IMR-90 (cell line): ENCODE data around the gene RASGEF1C. TPM values are rescaled to one million over a fixed set of nuclear protein-coding genes. Genes with fewer than 3 reads are reported as not detected.

Experiments used
- ATAC-seq: fragments of 200-7000 bp; cut with Tn5 transposase; 2 replicates; pipeline ENCODE4 v1.9.1; 2020; ENCODE audit warnings: low read depth, mild to moderate bottlenecking, moderate library complexity
- BruUV-seq: library from RNA; stranded (reverse); fragments of 400-500 nt; replicated peaks from 2 replicates; lab custom pipeline; 2021; lab: Mats Ljungman, UMichigan
- CTCF ChIA-PET: fragments of 300-600 bp; formaldehyde crosslinking; extraction: SDS; loops from one replicate; lab custom pipeline; 2021; ENCODE audit warnings: antibody characterized with exemption; lab: Yijun Ruan, JAX
- POLR2A ChIA-PET: fragments of 300-600 bp; sonication (Branson Sonifier 250); formaldehyde crosslinking; loops from one replicate; lab custom pipeline; 2022; ENCODE audit warnings: antibody characterized with exemption; ENCODE audit not compliant: unreplicated experiment; lab: Charles Lee
- DNase-seq: peaks from one replicate; pipeline ENCODE4 v3.0.0; 2013
- H2AFZ ChIP-seq: replicated peaks from 2 replicates; pipeline ENCODE3; 2013; ENCODE audit warnings: low read length, mild to moderate bottlenecking; ENCODE audit not compliant: poor library complexity
- H2AK5ac ChIP-seq: 2 replicates; pipeline ENCODE4 v1.6.1; 2013; ENCODE audit warnings: low read depth, low read length, inconsistent platforms
- H2AK9ac ChIP-seq: replicated peaks from 2 replicates; pipeline ENCODE3; 2013; ENCODE audit warnings: mild to moderate bottlenecking, low read depth, low read length, moderate library complexity; ENCODE audit not compliant: poor library complexity
- H2BK120ac ChIP-seq: 2 replicates; pipeline ENCODE4 v1.6.1; 2013; ENCODE audit warnings: low read depth, low read length, inconsistent platforms
- H2BK15ac ChIP-seq: 3 replicates; pipeline ENCODE4 v1.6.1; 2013; ENCODE audit warnings: low read depth, low read length, inconsistent platforms
- H2BK20ac ChIP-seq: 2 replicates; pipeline ENCODE4 v1.6.1; 2013; ENCODE audit warnings: low read depth, mild to moderate bottlenecking, inconsistent platforms, low read length, moderate library complexity
- H2BK5ac ChIP-seq: 2 replicates; pipeline ENCODE4 v1.6.1; 2013; ENCODE audit warnings: mild to moderate bottlenecking, low read depth, low read length, inconsistent platforms; ENCODE audit not compliant: poor library complexity, severe bottlenecking
- H3K14ac ChIP-seq: replicated peaks from 2 replicates; pipeline ENCODE4 v1.6.1; 2013; ENCODE audit warnings: low read depth, low read length, inconsistent platforms
- H3K18ac ChIP-seq: 2 replicates; pipeline ENCODE4 v1.6.1; 2013; ENCODE audit warnings: low read depth, low read length, control low read depth
- H3K23ac ChIP-seq: 2 replicates; pipeline ENCODE4 v1.6.1; 2013; ENCODE audit warnings: low read depth, low read length, inconsistent platforms
- H3K27ac ChIP-seq: 2 replicates; pipeline ENCODE4 v1.5.1; 2013; ENCODE audit warnings: mild to moderate bottlenecking, control low read depth, low read length; ENCODE audit not compliant: insufficient read depth
- H3K27me3 ChIP-seq: 2 replicates; pipeline ENCODE4 v1.6.1; 2013; ENCODE audit warnings: low read length; ENCODE audit not compliant: control insufficient read depth, insufficient read depth
- H3K36me3 ChIP-seq: 2 replicates; pipeline ENCODE4 v1.6.1; 2013; ENCODE audit warnings: low read length, mixed read lengths; ENCODE audit not compliant: control insufficient read depth, insufficient read depth
- H3K4ac ChIP-seq: 2 replicates; pipeline ENCODE4 v1.6.1; 2013; ENCODE audit warnings: low read depth, low read length, inconsistent platforms
- H3K4me1 ChIP-seq: 2 replicates; pipeline ENCODE4 v1.6.1; 2013; ENCODE audit warnings: low read length, mixed read lengths; ENCODE audit not compliant: control insufficient read depth, insufficient read depth
- H3K4me2 ChIP-seq: 2 replicates; pipeline ENCODE4 v1.6.1; 2013; ENCODE audit warnings: low read depth, mild to moderate bottlenecking, control low read depth, low read length, moderate library complexity
- H3K4me3 ChIP-seq: 2 replicates; pipeline ENCODE4 v1.5.1; 2013; ENCODE audit warnings: low read depth, mild to moderate bottlenecking, control low read depth, low read length, moderate library complexity; ENCODE audit not compliant: insufficient read depth
- H3K56ac ChIP-seq: 2 replicates; pipeline ENCODE4 v1.6.1; 2013; ENCODE audit warnings: low read length, inconsistent platforms; ENCODE audit not compliant: insufficient read depth; ENCODE audit errors: extremely low read depth
- H3K79me1 ChIP-seq, 2 experiments: 2 replicates each; pipeline ENCODE4 v1.6.1; 2013; ENCODE audit warnings: low read length in 2 of 2, inconsistent platforms in 1 of 2, low read depth in 1 of 2
- H3K9ac ChIP-seq: 2 replicates; pipeline ENCODE4 v1.6.1; 2013; ENCODE audit warnings: low read depth, low read length, control low read depth
- H3K9me1 ChIP-seq: 2 replicates; pipeline ENCODE4 v1.6.1; 2013; ENCODE audit warnings: low read length, inconsistent platforms; ENCODE audit not compliant: insufficient read depth
- H3K9me3 ChIP-seq: 2 replicates; pipeline ENCODE4 v1.6.1; 2013; ENCODE audit warnings: low read length; ENCODE audit not compliant: control insufficient read depth, insufficient read depth
- H4K20me1 ChIP-seq: 2 replicates; pipeline ENCODE4 v1.6.1; 2013; ENCODE audit warnings: low read length, inconsistent platforms; ENCODE audit not compliant: insufficient read depth
- H4K5ac ChIP-seq: 2 replicates; pipeline ENCODE4 v1.6.1; 2013; ENCODE audit warnings: mild to moderate bottlenecking, low read depth, low read length, control low read depth
- H4K8ac ChIP-seq, 2 experiments: 2 replicates each; pipeline ENCODE4 v1.6.1; 2013; ENCODE audit warnings: low read depth in 2 of 2, low read length in 2 of 2, control low read depth in 1 of 2, inconsistent platforms in 1 of 2
- H4K91ac ChIP-seq: 2 replicates; pipeline ENCODE4 v1.6.1; 2013; ENCODE audit warnings: low read depth, low read length, inconsistent platforms; ENCODE audit not compliant: insufficient read depth
- BHLHE40 ChIP-seq: fragments of 150-350 bp; IDR thresholded peaks from 2 replicates; pipeline ENCODE4 v1.6.1; 2016; ENCODE audit warnings: mild to moderate bottlenecking, low read depth, low read length
- CEBPB ChIP-seq: IDR thresholded peaks from 2 replicates; pipeline ENCODE4 v1.6.1; 2012; ENCODE audit warnings: low read depth, low read length, improper control_type of control experiment
- CHD1 ChIP-seq: IDR thresholded peaks from 2 replicates; pipeline ENCODE4 v1.6.1; 2012; ENCODE audit warnings: low read depth, low read length, improper control_type of control experiment
- CTCF ChIP-seq: conservative IDR thresholded peaks from 2 replicates; pipeline ENCODE4 v1.5.1; 2012; ENCODE audit warnings: mild to moderate bottlenecking, low read depth, low read length, improper control_type of control experiment
- ELK1 ChIP-seq: fragments of 150-350 bp; IDR thresholded peaks from 2 replicates; pipeline ENCODE4 v1.6.1; 2016; ENCODE audit warnings: low read depth, mild to moderate bottlenecking, low read length, moderate library complexity, borderline replicate concordance
- FOS ChIP-seq: fragments of 150-350 bp; IDR thresholded peaks from 2 replicates; pipeline ENCODE4 v1.6.1; 2016; ENCODE audit warnings: low read depth, low read length
- MAFK ChIP-seq: IDR thresholded peaks from 2 replicates; pipeline ENCODE4 v1.6.1; 2012; ENCODE audit warnings: low read depth, low read length, improper control_type of control experiment
- MAZ ChIP-seq: IDR thresholded peaks from 2 replicates; pipeline ENCODE4 v1.6.1; 2012; ENCODE audit warnings: low read depth, mild to moderate bottlenecking, low read length, improper control_type of control experiment, moderate library complexity, borderline replicate concordance
- MXI1 ChIP-seq: IDR thresholded peaks from 2 replicates; pipeline ENCODE4 v1.6.1; 2012; ENCODE audit warnings: low read depth, mild to moderate bottlenecking, low read length, moderate library complexity, borderline replicate concordance
- POLR2A ChIP-seq: IDR thresholded peaks from 2 replicates; pipeline ENCODE4 v1.6.1; 2012; ENCODE audit warnings: mild to moderate bottlenecking, low read depth, low read length
- RAD21 ChIP-seq: IDR thresholded peaks from 2 replicates; pipeline ENCODE4 v1.6.1; 2012; ENCODE audit warnings: low read length, improper control_type of control experiment
- RCOR1 ChIP-seq: IDR thresholded peaks from 2 replicates; pipeline ENCODE4 v1.6.1; 2012; ENCODE audit warnings: mild to moderate bottlenecking, low read length, improper control_type of control experiment; ENCODE audit not compliant: insufficient replicate concordance
- RFX5 ChIP-seq: IDR thresholded peaks from 2 replicates; pipeline ENCODE4 v1.8.0; 2012; ENCODE audit warnings: low read depth, mild to moderate bottlenecking, low read length, moderate library complexity
- SMC3 ChIP-seq: fragments of 150-350 bp; IDR thresholded peaks from 2 replicates; pipeline ENCODE4 v1.6.1; 2016; ENCODE audit warnings: low read depth, mild to moderate bottlenecking, antibody characterized with exemption, low read length, moderate library complexity
- WGBS, 2 experiments: methylation state at CpG; one replicate each; pipeline versions ENCODE4 v1.1.5 to v1.1.7; 2013; ENCODE audit warnings: missing lambda C conversion rate in 2 of 2; ENCODE audit not compliant: insufficient read length in 1 of 2; ENCODE audit errors: extremely low coverage in 2 of 2; 5-methylcytosine and 5-hydroxymethylcytosine counted together
- dilution Hi-C: fragments of 300-500 bp; cut with HindIII; formaldehyde crosslinking; loops from one replicate; pipeline ENCODE4 v1.14.3; 2018; ENCODE audit warnings: low sequenced_read_pairs; ENCODE audit not compliant: unreplicated experiment
- in situ Hi-C: fragments of 300-500 bp; cut with MboI; formaldehyde crosslinking; loops from 3 replicates; pipeline ENCODE4 v1.14.3; 2019; ENCODE audit warnings: low sequenced_read_pairs, inconsistent platforms, mixed read lengths
- intact Hi-C: fragments of 100-400 bp; cut with micrococcal nuclease; formaldehyde crosslinking; loops from 2 replicates; pipeline ENCODE4 v1.10.0; 2022
- polyA plus RNA-seq, 3 experiments: library from polyadenylated mRNA; depleted of rRNA; stranded (reverse); fragments of >200 nt; gene quantifications; 2 replicates each; pipeline ENCODE4 v1.2.3, GENCODE V29; 2012; ENCODE audit warnings: low replicate concordance in 1 of 3
- total RNA-seq: library from RNA; depleted of rRNA; stranded (reverse); fragments of >200 nt; gene quantifications from 2 replicates; pipeline ENCODE4 v1.2.3, GENCODE V29; 2012
- TF ChIP-seq, protein P1 (sequence below): fragments of 150-350 bp; IDR thresholded peaks from 2 replicates; pipeline ENCODE4 v1.6.1; 2017; ENCODE audit warnings: mild to moderate bottlenecking, antibody characterized with exemption, low read length, low read depth

RASGEF1C gene
- total and polyA plus RNA-seq, 2 of the 4 experiments (the other 2 are of a cell fraction) = not detected

DNA sequence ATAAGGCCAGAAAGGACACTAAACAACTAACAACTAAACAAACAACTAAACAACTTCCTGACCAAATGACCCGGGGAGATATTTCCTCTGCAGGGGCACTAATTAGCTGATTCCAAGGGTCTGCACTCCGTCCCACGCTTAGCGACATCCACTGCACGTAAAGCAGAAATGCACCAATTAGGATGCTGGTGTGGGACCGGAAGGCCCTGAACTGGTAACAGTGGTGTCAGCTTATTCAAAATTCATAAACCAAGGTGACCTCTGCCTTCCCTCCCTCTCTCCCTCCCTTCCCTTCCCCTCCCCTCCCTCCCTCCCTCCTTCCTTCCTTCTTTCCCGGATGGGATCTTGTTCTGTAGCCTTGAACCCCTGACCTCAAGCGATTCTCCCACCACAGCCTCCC, 9.6 kb downstream of the RASGEF1C start:
- 41% methylated on average over 2 of the region's 8 CpGs; no CpG with 5 or more reads in 1 of the 2 experiments for WGBS, 2 experiments
- dilution Hi-C loops (no loop called here), intact Hi-C loops (no loop called here), in situ Hi-C loops (no loop called here)
- Histone ChIP-seq H4K91ac (no peak overlapping the region), H3K18ac (no peak overlapping the region), H2AK5ac (no peak overlapping the region), H4K20me1 (no peaks in the 10 kb centered on the region), H3K4ac (no peak overlapping the region), H3K4me1 (no peaks in the 10 kb centered on the region), H3K14ac (no peak overlapping the region), H2BK15ac (no peak overlapping the region), H3K4me3 (no peak overlapping the region), H3K23ac (no peak overlapping the region), H2BK20ac (no peak overlapping the region), H3K56ac (no peak overlapping the region), H3K9me3 (no peaks in the 10 kb centered on the region), H4K5ac (no peak overlapping the region), H2AK9ac (no peak overlapping the region), H3K4me2 (no peak overlapping the region), H2BK120ac (no peak overlapping the region), H2AFZ (no peak overlapping the region), H3K79me1 (no peaks in the 10 kb centered on the region), H3K27me3 (0 out of 2 replicates have a peak, but pooled peaks cover 4% of the 10 kb centered on the region), H3K9ac (no peak overlapping the region), H4K8ac (no peak overlapping the region), H2BK5ac (no peak overlapping the region), H3K9me1 (no peaks in the 10 kb centered on the region), H3K27ac (no peak overlapping the region), H3K36me3 (no peaks in the 10 kb centered on the region)
- ChIA-PET POLR2A (no interaction called here), CTCF (no interaction called here)
- DNase-seq (no peak), ATAC-seq (no peak)
- TF ChIP-seq, protein P1, sequence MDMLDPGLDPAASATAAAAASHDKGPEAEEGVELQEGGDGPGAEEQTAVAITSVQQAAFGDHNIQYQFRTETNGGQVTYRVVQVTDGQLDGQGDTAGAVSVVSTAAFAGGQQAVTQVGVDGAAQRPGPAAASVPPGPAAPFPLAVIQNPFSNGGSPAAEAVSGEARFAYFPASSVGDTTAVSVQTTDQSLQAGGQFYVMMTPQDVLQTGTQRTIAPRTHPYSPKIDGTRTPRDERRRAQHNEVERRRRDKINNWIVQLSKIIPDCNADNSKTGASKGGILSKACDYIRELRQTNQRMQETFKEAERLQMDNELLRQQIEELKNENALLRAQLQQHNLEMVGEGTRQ = no peak
- TF ChIP-seq CHD1 (no peak), POLR2A (no peak), BHLHE40 (no peak), RCOR1 (no peak), MAZ (no peak), ELK1 (no peak), FOS (no peak), SMC3 (no peak), MAFK (no peak), RFX5 (no peak), MXI1 (no peak), CEBPB (no peak), RAD21 (no peak), CTCF (no peak)
- BruUV-seq = no TSS peak
